Ishikawa (cell line): ENCODE results near the gene COL24A1.

ENCODE experiments used
- CEBPB ChIP-seq: IDR thresholded peaks from 2 replicates; pipeline ENCODE4 v1.6.1; 2012
- RAD21 ChIP-seq: IDR thresholded peaks from 2 replicates; pipeline ENCODE4 v1.6.1; 2012; ENCODE audit warnings: low read depth
- REST ChIP-seq: IDR thresholded peaks from 2 replicates; pipeline ENCODE4 v1.6.1; 2012; ENCODE audit warnings: low read depth, mild to moderate bottlenecking
- TAF1 ChIP-seq: IDR thresholded peaks from 2 replicates; pipeline ENCODE4 v1.6.1; 2012; ENCODE audit warnings: low read depth, mild to moderate bottlenecking
- TCF12 ChIP-seq: IDR thresholded peaks from 2 replicates; pipeline ENCODE4 v1.6.1; 2012; ENCODE audit warnings: low read depth
- USF1 ChIP-seq: IDR thresholded peaks from 2 replicates; pipeline ENCODE4 v1.6.1; 2012
- TF ChIP-seq, protein P1 (sequence below): IDR thresholded peaks from 2 replicates; pipeline ENCODE4 v1.6.1; 2012

- no peak for TF ChIP-seq REST
- no peak for TF ChIP-seq TAF1
- no peak for TF ChIP-seq USF1
- no peak for TF ChIP-seq RAD21
- no peak for TF ChIP-seq CEBPB
- TF ChIP-seq, protein P1, sequence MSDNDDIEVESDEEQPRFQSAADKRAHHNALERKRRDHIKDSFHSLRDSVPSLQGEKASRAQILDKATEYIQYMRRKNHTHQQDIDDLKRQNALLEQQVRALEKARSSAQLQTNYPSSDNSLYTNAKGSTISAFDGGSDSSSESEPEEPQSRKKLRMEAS: no peak
- no peak for TF ChIP-seq TCF12
Observed at GRCh38 chr1:85976516-85977205, 179.9 kb downstream of the COL24A1 start.
